K562 (cell line): Measurements from ENCODE around the gene PRCC. TPM values are rescaled to one million over a fixed set of nuclear protein-coding genes. Genes with fewer than 3 reads are reported as not detected.

Source experiments
- ATAC-seq: fragments of 200-7000 bp; cut with Tn5 transposase; 3 replicates; pipeline ENCODE4 v1.9.1; 2020; ENCODE audit warnings: moderate library complexity
- BruUV-seq: library from RNA; stranded (reverse); fragments of 400-500 nt; replicated peaks from 2 replicates; lab custom pipeline; 2021; lab: Mats Ljungman, UMichigan
- CTCF ChIA-PET: fragments of 300-600 bp; formaldehyde crosslinking; extraction: SDS; loops from one replicate; lab custom pipeline; 2021; ENCODE audit warnings: low intra/inter-chr PET ratio; lab: Yijun Ruan, JAX
- POLR2A ChIA-PET: fragments of 300-600, 350-650 bp; sonication (Branson Sonifier 250); formaldehyde crosslinking; extraction: SDS; loops from one replicate; lab custom pipeline; 2021; ENCODE audit warnings: antibody characterized with exemption, inconsistent platforms; lab: Yijun Ruan, JAX
- DNase-seq, 4 experiments: peaks; one replicate each; pipeline versions ENCODE4 v3.0.0 to v3.0.0-alpha.2; 2011 to 2018; ENCODE audit warnings: low spot score in 3 of 4, mixed read lengths in 3 of 4; ENCODE audit errors: extremely low read depth in 1 of 4
- FAIRE-seq: peaks from 2 replicates; lab custom pipeline; 2011; peaks lifted over from hg19 to GRCh38; lab: Jason Lieb, UNC
- H2AFZ ChIP-seq: 2 replicates; pipeline ENCODE4 v1.6.0; 2011; ENCODE audit warnings: low read depth, low read length, control low read depth, inconsistent platforms
- H3K27ac ChIP-seq: fragments of 200-600 bp; 3 replicates; pipeline ENCODE4 v1.8.0; 2011; ENCODE audit warnings: low read depth, mild to moderate bottlenecking, control low read depth, inconsistent platforms, low read length, moderate library complexity, mixed read lengths; ENCODE audit errors: extremely low read depth
- H3K27me3 ChIP-seq, 2 experiments: fragments of 300-600 bp in 1 of 2; 2 replicates in 1 of 2; 3 replicates in 1 of 2; pipeline versions ENCODE4 v1.6.0 to v1.8.0; 2011; ENCODE audit warnings: inconsistent platforms in 2 of 2, low read length in 2 of 2, mild to moderate bottlenecking in 1 of 2, mixed read lengths in 1 of 2, moderate library complexity in 1 of 2; ENCODE audit not compliant: control insufficient read depth in 2 of 2, insufficient read depth in 2 of 2
- H3K36me3 ChIP-seq: fragments of 300-600 bp; 3 replicates; pipeline ENCODE4 v1.8.0; 2011; ENCODE audit warnings: mild to moderate bottlenecking, low read length, inconsistent platforms; ENCODE audit not compliant: control insufficient read depth, insufficient read depth
- H3K4me1 ChIP-seq, 2 experiments: fragments of 200-600 bp in 1 of 2; replicated peaks in 1 of 2; 2 replicates in 1 of 2; 3 replicates in 1 of 2; pipeline versions ENCODE4 v1.5.1 to v1.8.0; 2011; ENCODE audit warnings: inconsistent platforms in 2 of 2, low read length in 2 of 2, mild to moderate bottlenecking in 1 of 2, mixed read lengths in 1 of 2, moderate library complexity in 1 of 2; ENCODE audit not compliant: control insufficient read depth in 2 of 2, insufficient read depth in 2 of 2
- H3K4me2 ChIP-seq: 2 replicates; pipeline ENCODE4 v1.6.1; 2011; ENCODE audit warnings: low read length, control low read depth, inconsistent platforms, mixed read lengths; ENCODE audit not compliant: insufficient read depth
- H3K4me3 ChIP-seq: fragments of 200-600 bp; sonication (generic), shearing (Covaris generic); 2 replicates; pipeline ENCODE4 v1.5.1; 2016; ENCODE audit warnings: control low read depth, inconsistent platforms
- H3K79me2 ChIP-seq: fragments of 200-600 bp; 3 replicates; pipeline ENCODE4 v1.8.0; 2011; ENCODE audit warnings: low read length, inconsistent platforms; ENCODE audit not compliant: control insufficient read depth, insufficient read depth
- H3K9ac ChIP-seq, 2 experiments: 2 replicates each; pipeline versions ENCODE4 v1.6.0 to v1.6.1; 2011; ENCODE audit warnings: low read depth in 2 of 2, low read length in 2 of 2, control low read depth in 1 of 2, inconsistent platforms in 1 of 2, mild to moderate bottlenecking in 1 of 2, mixed read lengths in 1 of 2; ENCODE audit not compliant: insufficient read depth in 1 of 2
- H3K9me1 ChIP-seq: one replicate; pipeline ENCODE4 v1.6.0; 2011; ENCODE audit warnings: inconsistent platforms, mild to moderate bottlenecking, low read length, moderate library complexity; ENCODE audit not compliant: control insufficient read depth, insufficient read depth
- H3K9me3 ChIP-seq: replicated peaks from 2 replicates; pipeline ENCODE4 v1.5.1; 2011; ENCODE audit warnings: low read depth, low read length, inconsistent platforms; ENCODE audit not compliant: control insufficient read depth, insufficient read depth
- H4K20me1 ChIP-seq: replicated peaks from 2 replicates; pipeline ENCODE4 v1.6.1; 2011; ENCODE audit warnings: low read length, inconsistent platforms, mixed read lengths; ENCODE audit not compliant: control insufficient read depth, insufficient read depth
- AFF4 ChIP-seq: sonication (generic); formaldehyde crosslinking; IDR thresholded peaks from 2 replicates; pipeline ENCODE4 v1.8.0; 2023; ENCODE audit warnings: mild to moderate bottlenecking, missing genetic modification reagents
- ATF3 ChIP-seq, 2 experiments: fragments of 450-650 bp in 1 of 2; sonication (generic) in 1 of 2; formaldehyde crosslinking in 1 of 2; IDR thresholded peaks in 1 of 2; conservative IDR thresholded peaks in 1 of 2; 2 replicates each; pipeline versions ENCODE4 v1.6.1 to v1.8.1; 2016 to 2023; ENCODE audit warnings: mild to moderate bottlenecking in 2 of 2, moderate library complexity in 2 of 2, inconsistent platforms in 1 of 2, missing genetic modification reagents in 1 of 2
- C11orf30 ChIP-seq: fragments of 450-650 bp; IDR thresholded peaks from 2 replicates; pipeline ENCODE4 v1.6.1; 2016; ENCODE audit warnings: low read depth, mild to moderate bottlenecking
- HNRNPUL1 ChIP-seq: fragments of 200-400 bp; formaldehyde crosslinking; IDR thresholded peaks from 2 replicates; pipeline ENCODE4 v1.6.1; 2017; ENCODE audit warnings: low read length
- PRMT5 ChIP-seq: sonication (generic); formaldehyde crosslinking; IDR thresholded peaks from 2 replicates; pipeline ENCODE4 v1.5.0; 2020; ENCODE audit warnings: missing genetic modification reagents
- THRAP3 ChIP-seq: fragments of 450-650 bp; IDR thresholded peaks from 2 replicates; pipeline ENCODE4 v1.6.1; 2016; ENCODE audit warnings: mild to moderate bottlenecking, inconsistent platforms, borderline replicate concordance
- ZBTB17 ChIP-seq: fragments of 450-650 bp; formaldehyde crosslinking; IDR thresholded peaks from 2 replicates; pipeline ENCODE4 v1.4.0; 2020; ENCODE audit warnings: mild to moderate bottlenecking
- ZKSCAN1 ChIP-seq: fragments of 150-350 bp; IDR thresholded peaks from 2 replicates; pipeline ENCODE4 v1.6.1; 2016; ENCODE audit warnings: low read depth, low read length
- ZNF407 ChIP-seq: fragments of 450-650 bp; IDR thresholded peaks from 2 replicates; pipeline ENCODE4 v1.6.1; 2016; ENCODE audit warnings: low read depth
- ZNF780A ChIP-seq: fragments of 250-450 bp; sonication (Bioruptor Pico); IDR thresholded peaks from 2 replicates; pipeline ENCODE4 v1.5.0; 2021; ENCODE audit warnings: mild to moderate bottlenecking
- WGBS: fragments of 100-300 bp; shearing (Covaris generic); methylation state at CpG from one replicate; pipeline ENCODE4 v1.1.6; 2016; ENCODE audit warnings: low coverage, mixed read lengths; ENCODE audit not compliant: insufficient coverage; ENCODE audit errors: missing lambda C conversion rate; 5-methylcytosine and 5-hydroxymethylcytosine counted together
- in situ Hi-C: fragments of 300-500 bp; cut with MboI; formaldehyde crosslinking; loops from 4 replicates; pipeline ENCODE4 v1.15.0; 2018; ENCODE audit warnings: inconsistent platforms, mixed read lengths
- intact Hi-C: fragments of 100-400 bp; cut with micrococcal nuclease; formaldehyde crosslinking; loops from 2 replicates; pipeline ENCODE4 v1.14.2; 2022
- polyA plus RNA-seq, 8 experiments: library from polyadenylated mRNA; depleted of rRNA in 4 of 8; stranded (reverse) in 5 of 8; unstranded in 3 of 8; fragments of >200 nt; fragmentation: Nextera tagmentation in 2 of 8; fragmentation: Illumina TruSeq in 1 of 8; extraction: Ambion mirVana in 2 of 8; extraction: Trizol in 1 of 8; gene quantifications; 2 replicates each; pipeline versions ENCODE4 v1.2.1 to v1.2.3, GENCODE V29; 2011 to 2014; ENCODE audit warnings: inconsistent platforms in 1 of 8, missing spikeins in 1 of 8
- total RNA-seq, 7 experiments: library from RNA; depleted of rRNA in 6 of 7; stranded (reverse); fragments of >200 nt in 6 of 7; fragmentation: Illumina TruSeq in 2 of 7; extraction: Trizol in 2 of 7; gene quantifications; 2 replicates each; pipeline versions ENCODE4 v1.2.1 to v1.2.3, GENCODE V29; 2011 to 2021; ENCODE audit warnings: low replicate concordance in 1 of 7

The PRCC gene
- total and polyA plus RNA-seq, 9 of the 15 experiments (the other 6 are each of a cell fraction or from before 2014, with no cell fraction given), result 23.9 to 201 (median 41.1) TPM

- no peaks in the 10 kb centered on the region for H4K20me1 ChIP-seq
- ChIA-PET CTCF (no interaction called here), POLR2A (interaction anchor here (0.6 to 2.9 kb wide), 4 partner anchors 12 to 251 kb away, joined by 3 to 10 read pairs (median 4); partner anchors contain the start of gene INSRR)
- in situ Hi-C loops (no loop called here), intact Hi-C loops (no loop called here)
- no peak overlapping the region; a peak in 1 of 4 replicates for H3K9ac ChIP-seq
- no peak for FAIRE-seq
- H3K27ac ChIP-seq, result no peak overlapping the region
- no peaks in the 10 kb centered on the region for H3K9me1 ChIP-seq
- H3K36me3 ChIP-seq, result no peaks in the 10 kb centered on the region
- H3K9me3 ChIP-seq, result no peaks in the 10 kb centered on the region
- BruUV-seq, result no TSS peak
- no peaks in the 10 kb centered on the region for H3K79me2 ChIP-seq
- no peak overlapping the region for H3K4me3 ChIP-seq
- H3K27me3 ChIP-seq, result 0 out of 5 replicates have a peak, but pooled peaks cover 0 to 13% of the 10 kb centered on the region in 2 experiments
- DNase-seq, result no peak
- H3K4me2 ChIP-seq, result no peak overlapping the region
- 13% methylated on average over 5 of the region's 5 CpGs for WGBS
- peaks cover 9 to 22% of the 10 kb centered on the region in 2 experiments; a peak in 4 of 5 replicates for H3K4me1 ChIP-seq
- no peak for ATAC-seq
- no peak overlapping the region for H2AFZ ChIP-seq
- no peak for TF ChIP-seq AFF4 (CRISPR knock-in tag)
- TF ChIP-seq ZNF780A (CRISPR knock-in tag), result no peak
- TF ChIP-seq HNRNPUL1, result no peak
- no peak for TF ChIP-seq ZBTB17 (CRISPR knock-in tag)
- no peak for TF ChIP-seq ZNF407
- no peak for TF ChIP-seq ATF3 (IDR thresholded peaks at IDR 0.05)
- TF ChIP-seq ATF3 (CRISPR knock-in tag; conservative IDR thresholded peaks at IDR 0.05), result no peak
- TF ChIP-seq PRMT5, result no peak
- TF ChIP-seq C11orf30, result no peak
- TF ChIP-seq ZKSCAN1, result no peak
- TF ChIP-seq THRAP3, result no peak
Observed at GRCh38 chr1:156846643-156847042, 79.3 kb downstream of the PRCC start.
